GM12891 (cell line): ENCODE data around the gene FTO.

Source experiments
- PAX5 ChIP-seq: IDR thresholded peaks from 2 replicates; pipeline ENCODE4 v1.6.1; 2011; ENCODE audit warnings: low read length, moderate library complexity, mild to moderate bottlenecking; ENCODE audit not compliant: insufficient read depth, severe bottlenecking
- POLR2AphosphoS5 ChIP-seq: IDR thresholded peaks from 2 replicates; pipeline ENCODE4 v1.6.1; 2011; ENCODE audit warnings: low read depth, low read length, control low read depth

DNA sequence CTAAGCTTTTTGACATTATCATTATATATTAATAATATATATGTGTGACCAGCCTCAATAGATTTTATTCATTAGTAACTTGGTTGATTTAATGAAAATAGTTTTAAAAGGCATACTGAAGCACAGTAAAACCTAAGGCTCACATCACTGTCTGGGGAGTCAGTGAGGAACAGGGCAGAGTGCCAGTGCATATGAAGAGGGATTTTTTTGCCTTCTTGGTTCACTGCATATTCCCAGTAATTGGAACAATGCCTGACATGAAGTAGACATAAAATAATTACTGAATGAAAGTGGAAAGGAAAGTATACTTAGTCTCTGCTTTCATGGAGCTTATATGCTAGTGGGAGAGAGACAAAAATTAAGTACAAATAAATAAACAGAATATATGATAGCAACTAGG lies 81.1 kb downstream of the FTO start:
- TF ChIP-seq PAX5, result no peak
- no peak for TF ChIP-seq POLR2AphosphoS5
